Hepatocyte (in vitro differentiated cells): Measurements from ENCODE around the gene EBF4. TPM values are rescaled to one million over a fixed set of nuclear protein-coding genes. Genes with fewer than 3 reads are reported as not detected.
"Not testable (repeated sequence)": the region's sequence is repeated elsewhere in the genome, so short reads cannot be mapped to it uniquely, and the experiment has no call there.

Source experiments
- DNase-seq: peaks from one replicate; pipeline ENCODE4 v3.0.0-alpha.2; 2016; ENCODE audit warnings: low spot score
- H2AFZ ChIP-seq: fragments of 200-600 bp; sonication (generic); 2 replicates; pipeline ENCODE4 v1.6.0; 2016; ENCODE audit warnings: antibody characterized with exemption, mild to moderate bottlenecking
- H3K27ac ChIP-seq: fragments of 200-600 bp; sonication (generic); 2 replicates; pipeline ENCODE4 v1.5.1; 2016; ENCODE audit warnings: mild to moderate bottlenecking
- H3K27me3 ChIP-seq: fragments of 200-600 bp; sonication (generic); 2 replicates; pipeline ENCODE4 v1.6.1; 2016
- H3K36me3 ChIP-seq: fragments of 200-600 bp; sonication (generic); replicated peaks from 2 replicates; pipeline ENCODE4 v1.5.1; 2016; ENCODE audit warnings: low read depth; ENCODE audit not compliant: insufficient read depth
- H3K4me1 ChIP-seq: fragments of 200-600 bp; sonication (generic); 2 replicates; pipeline ENCODE4 v1.5.1; 2016; ENCODE audit warnings: mild to moderate bottlenecking, moderate library complexity; ENCODE audit not compliant: insufficient read depth
- H3K4me2 ChIP-seq: fragments of 200-600 bp; sonication (generic); 2 replicates; pipeline ENCODE4 v1.6.0; 2016
- H3K4me3 ChIP-seq: fragments of 200-600 bp; sonication (generic); 2 replicates; pipeline ENCODE4 v1.5.1; 2016; ENCODE audit warnings: mild to moderate bottlenecking
- H3K79me2 ChIP-seq: fragments of 200-600 bp; sonication (generic); 2 replicates; pipeline ENCODE4 v1.6.0; 2017; ENCODE audit warnings: mild to moderate bottlenecking
- H3K9me2 ChIP-seq: fragments of 200-600 bp; sonication (generic); replicated peaks from 2 replicates; pipeline ENCODE4 v1.6.0; 2017; ENCODE audit warnings: mild to moderate bottlenecking; ENCODE audit not compliant: insufficient read depth
- H3K9me3 ChIP-seq: fragments of 200-600 bp; sonication (generic); 2 replicates; pipeline ENCODE4 v1.5.1; 2016; ENCODE audit warnings: low read depth, mild to moderate bottlenecking
- H4K20me1 ChIP-seq: fragments of 200-600 bp; sonication (generic); 2 replicates; pipeline ENCODE4 v1.6.0; 2016; ENCODE audit warnings: mild to moderate bottlenecking; ENCODE audit not compliant: insufficient read depth, poor library complexity, severe bottlenecking
- EZH2 ChIP-seq: fragments of 200-600 bp; sonication (generic); IDR thresholded peaks from 2 replicates; pipeline ENCODE4 v1.6.1; 2016; ENCODE audit warnings: antibody characterized with exemption, mild to moderate bottlenecking, borderline replicate concordance
- EZH2phosphoT487 ChIP-seq: fragments of 200-600 bp; sonication (generic); IDR thresholded peaks from one replicate; pipeline ENCODE4 v1.6.1; 2018; ENCODE audit warnings: antibody characterized with exemption, mild to moderate bottlenecking, low read depth, moderate library complexity; ENCODE audit not compliant: unreplicated experiment, severe bottlenecking
- WGBS: methylation state at CpG from one replicate; pipeline ENCODE4 v1.1.6; 2016; ENCODE audit warnings: low lambda C conversion rate; ENCODE audit errors: missing lambda C conversion rate; 5-methylcytosine and 5-hydroxymethylcytosine counted together
- polyA plus RNA-seq: library from polyadenylated mRNA; unstranded; fragments of >200 nt; fragmentation: Nextera tagmentation; extraction: Ambion mirVana; gene quantifications from 2 replicates; pipeline ENCODE4 v1.2.1, GENCODE V29; 2016
- total RNA-seq: library from RNA; depleted of rRNA; stranded (reverse); fragments of >200 nt; gene quantifications from 2 replicates; pipeline ENCODE4 v1.2.3, GENCODE V29; 2014
- TF ChIP-seq, protein P1 (sequence below): fragments of 200-600 bp; sonication (generic); IDR thresholded peaks from 2 replicates; pipeline ENCODE4 v1.5.1; 2016; ENCODE audit warnings: antibody characterized with exemption, mild to moderate bottlenecking; ENCODE audit not compliant: poor library complexity

Gene EBF4
- total and polyA plus RNA-seq, 2 experiments from 2014 or later = 10.7 to 17.9 TPM

DNA sequence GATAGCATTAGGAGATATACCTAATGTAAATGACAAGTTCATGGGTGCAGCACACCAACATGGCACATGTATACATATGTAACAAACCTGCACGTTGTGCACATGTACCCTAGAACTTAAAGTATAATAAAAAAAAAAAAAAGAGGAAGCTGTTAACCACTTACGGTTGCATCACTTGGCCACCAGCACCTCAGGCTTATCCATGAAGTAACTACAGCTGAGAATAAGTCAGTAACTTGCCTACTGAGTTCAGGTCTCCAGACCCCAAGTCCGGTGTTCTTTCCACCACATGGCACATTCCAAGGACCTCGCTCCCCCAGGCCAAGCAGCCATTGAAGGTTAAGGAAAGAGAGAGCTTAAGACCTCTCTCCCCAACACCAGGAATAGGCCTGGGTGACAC is 7.8 kb upstream of the EBF4 start:
- not testable (repeated sequence) for H3K4me1 ChIP-seq, H2AFZ ChIP-seq, H3K79me2 ChIP-seq, H3K4me3 ChIP-seq, H3K9me3 ChIP-seq, H3K36me3 ChIP-seq, DNase-seq, H4K20me1 ChIP-seq, H3K4me2 ChIP-seq, H3K9me2 ChIP-seq, H3K27ac ChIP-seq
- peaks cover 29% of the 10 kb centered on the region for H3K27me3 ChIP-seq
- 94% methylated on average over 4 of the region's 4 CpGs for WGBS

- no peaks in the 10 kb centered on the region for H4K20me1 ChIP-seq
- no peak for DNase-seq
- H3K27ac ChIP-seq = no peak overlapping the region
- no peaks in the 10 kb centered on the region for H3K79me2 ChIP-seq
- no peak for TF ChIP-seq EZH2phosphoT487
- TF ChIP-seq EZH2 = no peak
- TF ChIP-seq, protein P1, sequence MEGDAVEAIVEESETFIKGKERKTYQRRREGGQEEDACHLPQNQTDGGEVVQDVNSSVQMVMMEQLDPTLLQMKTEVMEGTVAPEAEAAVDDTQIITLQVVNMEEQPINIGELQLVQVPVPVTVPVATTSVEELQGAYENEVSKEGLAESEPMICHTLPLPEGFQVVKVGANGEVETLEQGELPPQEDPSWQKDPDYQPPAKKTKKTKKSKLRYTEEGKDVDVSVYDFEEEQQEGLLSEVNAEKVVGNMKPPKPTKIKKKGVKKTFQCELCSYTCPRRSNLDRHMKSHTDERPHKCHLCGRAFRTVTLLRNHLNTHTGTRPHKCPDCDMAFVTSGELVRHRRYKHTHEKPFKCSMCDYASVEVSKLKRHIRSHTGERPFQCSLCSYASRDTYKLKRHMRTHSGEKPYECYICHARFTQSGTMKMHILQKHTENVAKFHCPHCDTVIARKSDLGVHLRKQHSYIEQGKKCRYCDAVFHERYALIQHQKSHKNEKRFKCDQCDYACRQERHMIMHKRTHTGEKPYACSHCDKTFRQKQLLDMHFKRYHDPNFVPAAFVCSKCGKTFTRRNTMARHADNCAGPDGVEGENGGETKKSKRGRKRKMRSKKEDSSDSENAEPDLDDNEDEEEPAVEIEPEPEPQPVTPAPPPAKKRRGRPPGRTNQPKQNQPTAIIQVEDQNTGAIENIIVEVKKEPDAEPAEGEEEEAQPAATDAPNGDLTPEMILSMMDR = no peak
- no peaks in the 10 kb centered on the region for H3K9me2 ChIP-seq
- H3K27me3 ChIP-seq = peaks cover 33% of the 10 kb centered on the region
- H3K4me2 ChIP-seq = peak overlapping the region; percentile 61
- H3K4me3 ChIP-seq = no peak overlapping the region
- no peaks in the 10 kb centered on the region for H3K4me1 ChIP-seq
- 40% methylated on average over 6 of the region's 6 CpGs for WGBS
- H3K9me3 ChIP-seq = no peaks in the 10 kb centered on the region
- no peaks in the 10 kb centered on the region for H3K36me3 ChIP-seq
- H2AFZ ChIP-seq = peak overlapping the region; percentile 3
These were observed 5.1 kb upstream of the EBF4 start for GRCh38 chr20:2687514-2687913.

- DNase-seq = peak; percentile 76
- Histone ChIP-seq H3K9me2 (no peaks in the 10 kb centered on the region), H4K20me1 (no peaks in the 10 kb centered on the region), H3K79me2 (no peaks in the 10 kb centered on the region), H3K9me3 (no peaks in the 10 kb centered on the region), H3K4me2 (peak overlapping the region; percentile 61), H3K27ac (no peak overlapping the region), H3K36me3 (no peaks in the 10 kb centered on the region), H2AFZ (peak overlapping the region; percentile 3), H3K4me1 (no peaks in the 10 kb centered on the region), H3K4me3 (no peak overlapping the region), H3K27me3 (peaks cover 33% of the 10 kb centered on the region)
- 16% methylated on average over 18 of the region's 18 CpGs for WGBS
- no peak for TF ChIP-seq EZH2phosphoT487
- TF ChIP-seq, protein P1 = peak; percentile 76
- no peak for TF ChIP-seq EZH2
These were observed 4.5 kb upstream of the EBF4 start for GRCh38 chr20:2688041-2688591.

GRCh38 chr20:2690213-2690612 is 2.4 kb upstream of the EBF4 start:
- H3K36me3 ChIP-seq = no peaks in the 10 kb centered on the region
- no peak overlapping the region for H3K4me3 ChIP-seq
- TF ChIP-seq EZH2phosphoT487 = no peak
- no peak for TF ChIP-seq EZH2
- TF ChIP-seq, protein P1 = no peak
- H3K9me2 ChIP-seq = no peaks in the 10 kb centered on the region
- no peak overlapping the region for H2AFZ ChIP-seq
- peaks cover 49% of the 10 kb centered on the region for H3K27me3 ChIP-seq
- no peaks in the 10 kb centered on the region for H3K9me3 ChIP-seq
- 96% methylated on average over 3 of the region's 3 CpGs for WGBS
- no peak overlapping the region for H3K27ac ChIP-seq
- no peaks in the 10 kb centered on the region for H3K79me2 ChIP-seq
- DNase-seq = no peak
- no peaks in the 10 kb centered on the region for H3K4me1 ChIP-seq
- H4K20me1 ChIP-seq = no peaks in the 10 kb centered on the region
- no peak overlapping the region for H3K4me2 ChIP-seq
